H9 (cell line): Measurements from ENCODE around the gene ZNF709. TPM values are rescaled to one million over a fixed set of nuclear protein-coding genes. Genes with fewer than 3 reads are reported as not detected.

Experiments
- DNase-seq: peaks from one replicate; pipeline ENCODE4 v3.0.0-alpha.2; 2017
- H2AFZ ChIP-seq: one replicate; pipeline ENCODE4 v1.6.1; 2013; ENCODE audit warnings: mild to moderate bottlenecking, low read length, control low read depth, moderate library complexity
- H2AK5ac ChIP-seq: 2 replicates; pipeline ENCODE4 v1.6.1; 2013; ENCODE audit warnings: low read length, control low read depth, mixed read lengths; ENCODE audit not compliant: insufficient read length
- H2BK120ac ChIP-seq: one replicate; pipeline ENCODE4 v1.6.1; 2013; ENCODE audit warnings: low read depth, mild to moderate bottlenecking, low read length, control low read depth, inconsistent platforms; ENCODE audit not compliant: poor library complexity, severe bottlenecking
- H2BK12ac ChIP-seq: 2 replicates; pipeline ENCODE4 v1.6.1; 2013; ENCODE audit warnings: low read length, control low read depth, mixed read lengths, low read depth; ENCODE audit not compliant: insufficient read length
- H2BK15ac ChIP-seq: 2 replicates; pipeline ENCODE4 v1.6.1; 2013; ENCODE audit warnings: low read depth, low read length, control low read depth
- H2BK20ac ChIP-seq: one replicate; pipeline ENCODE4 v1.6.1; 2013; ENCODE audit warnings: low read depth, mild to moderate bottlenecking, low read length, control low read depth, inconsistent platforms; ENCODE audit not compliant: poor library complexity, severe bottlenecking
- H2BK5ac ChIP-seq: 2 replicates; pipeline ENCODE4 v1.6.1; 2013; ENCODE audit warnings: low read length, control low read depth, mixed read lengths; ENCODE audit not compliant: insufficient read length
- H3K14ac ChIP-seq: 2 replicates; pipeline ENCODE4 v1.6.1; 2013; ENCODE audit warnings: low read length, control low read depth; ENCODE audit not compliant: insufficient read depth
- H3K18ac ChIP-seq: 2 replicates; pipeline ENCODE4 v1.6.1; 2013; ENCODE audit warnings: low read depth, mild to moderate bottlenecking, mixed read lengths, low read length, control low read depth; ENCODE audit not compliant: insufficient read length
- H3K23ac ChIP-seq: 2 replicates; pipeline ENCODE4 v1.6.1; 2013; ENCODE audit warnings: low read length, control low read depth, mixed read lengths, low read depth; ENCODE audit not compliant: insufficient read length
- H3K23me2 ChIP-seq: 2 replicates; pipeline ENCODE4 v1.6.1; 2013; ENCODE audit warnings: low read depth, mild to moderate bottlenecking, mixed read lengths, low read length, control low read depth; ENCODE audit not compliant: insufficient read length, poor library complexity, severe bottlenecking
- H3K27ac ChIP-seq: 2 replicates; pipeline ENCODE4 v1.5.1; 2013; ENCODE audit warnings: low read length, control low read depth, mixed read lengths, low read depth; ENCODE audit not compliant: insufficient read length
- H3K27me3 ChIP-seq: 2 replicates; pipeline ENCODE4 v1.6.1; 2013; ENCODE audit warnings: low read length, control low read depth, inconsistent platforms; ENCODE audit not compliant: insufficient read depth
- H3K4ac ChIP-seq: 2 replicates; pipeline ENCODE4 v1.6.1; 2013; ENCODE audit warnings: low read depth, mild to moderate bottlenecking, control low read depth, inconsistent platforms, low read length, moderate library complexity
- H3K4me1 ChIP-seq: 2 replicates; pipeline ENCODE4 v1.6.1; 2013; ENCODE audit warnings: low read length, control low read depth, inconsistent platforms; ENCODE audit not compliant: insufficient read depth
- H3K4me2 ChIP-seq: 2 replicates; pipeline ENCODE4 v1.6.1; 2013; ENCODE audit warnings: low read length, control low read depth, mixed read lengths; ENCODE audit not compliant: insufficient read length, insufficient read depth
- H3K56ac ChIP-seq: 2 replicates; pipeline ENCODE4 v1.6.1; 2013; ENCODE audit warnings: low read depth, mild to moderate bottlenecking, mixed read lengths, low read length, control low read depth; ENCODE audit not compliant: insufficient read length
- H3K79me1 ChIP-seq: 2 replicates; pipeline ENCODE4 v1.6.1; 2013; ENCODE audit warnings: low read depth, mild to moderate bottlenecking, moderate library complexity, low read length, control low read depth, inconsistent platforms; ENCODE audit not compliant: insufficient read depth, poor library complexity, severe bottlenecking
- H3K79me2 ChIP-seq: 2 replicates; pipeline ENCODE4 v1.6.1; 2013; ENCODE audit warnings: low read length, control low read depth, inconsistent platforms; ENCODE audit not compliant: insufficient read depth
- H3K9ac ChIP-seq: 2 replicates; pipeline ENCODE4 v1.6.1; 2013; ENCODE audit warnings: low read length, control low read depth, mixed read lengths; ENCODE audit not compliant: insufficient read length; ENCODE audit errors: extremely low read depth
- H3K9me3 ChIP-seq: one replicate; pipeline ENCODE4 v1.6.1; 2013; ENCODE audit warnings: low read depth, low read length, inconsistent platforms; ENCODE audit not compliant: control insufficient read depth
- H3T11ph ChIP-seq: one replicate; pipeline ENCODE4 v1.6.1; 2013; ENCODE audit warnings: mild to moderate bottlenecking, low read length, control low read depth, inconsistent platforms
- H4K20me1 ChIP-seq: one replicate; pipeline ENCODE4 v1.6.1; 2013; ENCODE audit not compliant: control insufficient read depth, insufficient read length, insufficient read depth
- H4K5ac ChIP-seq: 2 replicates; pipeline ENCODE4 v1.6.1; 2013; ENCODE audit warnings: low read depth, mild to moderate bottlenecking, mixed read lengths, low read length, control low read depth; ENCODE audit not compliant: insufficient read length
- H4K8ac ChIP-seq: replicated peaks from 2 replicates; pipeline ENCODE4 v1.6.1; 2013; ENCODE audit warnings: low read length, control low read depth, mixed read lengths, low read depth; ENCODE audit not compliant: insufficient read length
- H4K91ac ChIP-seq: 2 replicates; pipeline ENCODE4 v1.6.1; 2013; ENCODE audit warnings: low read depth, mild to moderate bottlenecking, moderate library complexity, mixed read lengths, low read length, control low read depth; ENCODE audit not compliant: insufficient read length
- H3K27ac Mint-ChIP-seq, 3 experiments: 2 replicates in 2 of 3; 3 replicates in 1 of 3; pipeline ENCODE4 v1.8.0; 2020 to 2021; ENCODE audit warnings: mixed read lengths in 3 of 3, mild to moderate bottlenecking in 1 of 3, moderate library complexity in 1 of 3
- H3K27me3 Mint-ChIP-seq: 2 replicates; pipeline ENCODE4 v1.8.0; 2021; ENCODE audit warnings: low read depth, mild to moderate bottlenecking, moderate library complexity, mixed read lengths
- H3K36me3 Mint-ChIP-seq, 3 experiments: 2 replicates in 2 of 3; 3 replicates in 1 of 3; pipeline ENCODE4 v1.8.0; 2020 to 2021; ENCODE audit warnings: low read depth in 3 of 3, mixed read lengths in 3 of 3; ENCODE audit not compliant: insufficient read depth in 1 of 3
- H3K4me1 Mint-ChIP-seq, 2 experiments: 2 replicates each; pipeline ENCODE4 v1.8.0; 2020; ENCODE audit warnings: mixed read lengths in 2 of 2
- H3K4me3 Mint-ChIP-seq, 2 experiments: 2 replicates in 1 of 2; 3 replicates in 1 of 2; pipeline ENCODE4 v1.8.0; 2020 to 2021; ENCODE audit warnings: mild to moderate bottlenecking in 2 of 2, mixed read lengths in 2 of 2, moderate library complexity in 1 of 2
- H3K9me3 Mint-ChIP-seq, 2 experiments: 2 replicates in 1 of 2; 3 replicates in 1 of 2; pipeline ENCODE4 v1.8.0; 2020; ENCODE audit warnings: mild to moderate bottlenecking in 2 of 2, mixed read lengths in 2 of 2, moderate library complexity in 1 of 2
- CTCF ChIP-seq: fragments of 200-600 bp; sonication (generic); conservative IDR thresholded peaks from 3 replicates; pipeline ENCODE4 v1.8.0; 2021; ENCODE audit warnings: antibody characterized with exemption, mild to moderate bottlenecking
- WGBS: extraction: QIAGEN DNeasy Blood & Tissue Kit; methylation state at CpG from one replicate; pipeline ENCODE4 v1.1.7; 2013; ENCODE audit warnings: missing lambda C conversion rate, low lambda C conversion rate, mixed read lengths; ENCODE audit not compliant: insufficient read length; ENCODE audit errors: extremely low coverage; 5-methylcytosine and 5-hydroxymethylcytosine counted together
- total RNA-seq: library from RNA; stranded (reverse); gene quantifications from 2 replicates; pipeline ENCODE4 v1.2.1, GENCODE V29; 2021

The ZNF709 gene
- total RNA-seq, 1 experiment from 2014 or later = 2.1 TPM

- H3K36me3 Mint-ChIP-seq = peaks cover 18 to 25% (median 20%) of the 10 kb centered on the region in 3 experiments
- no peaks in the 10 kb centered on the region for H3K79me2 ChIP-seq
- no peak overlapping the region for H3T11ph ChIP-seq
- no peak overlapping the region for H3K4me3 Mint-ChIP-seq
- H3K4ac ChIP-seq = no peak overlapping the region
- H3K27ac Mint-ChIP-seq = no peak overlapping the region
- no peak overlapping the region for H4K8ac ChIP-seq
- no peak overlapping the region for H3K27ac ChIP-seq
- no peak overlapping the region for H2BK20ac ChIP-seq
- no peak overlapping the region for H3K9ac ChIP-seq
- H3K23ac ChIP-seq = no peak overlapping the region
- no peaks in the 10 kb centered on the region for H4K20me1 ChIP-seq
- H2BK12ac ChIP-seq = no peak overlapping the region
- H3K14ac ChIP-seq = no peak overlapping the region
- no peak overlapping the region for H2BK15ac ChIP-seq
- H2AFZ ChIP-seq = no peak overlapping the region
- no peaks in the 10 kb centered on the region for H3K4me1 ChIP-seq
- no peak overlapping the region for H3K56ac ChIP-seq
- no peak overlapping the region for H3K4me2 ChIP-seq
- no peak overlapping the region for H3K18ac ChIP-seq
- H3K4me1 Mint-ChIP-seq = no peaks in the 10 kb centered on the region
- no peak overlapping the region for H2BK5ac ChIP-seq
- WGBS = no CpG with 5 or more reads among the region's 2 CpGs
- peaks cover 23% of the 10 kb centered on the region for H3K9me3 ChIP-seq
- no peak overlapping the region for H4K91ac ChIP-seq
- H3K79me1 ChIP-seq = no peaks in the 10 kb centered on the region
- H2AK5ac ChIP-seq = no peak overlapping the region
- H3K27me3 ChIP-seq = no peaks in the 10 kb centered on the region
- H4K5ac ChIP-seq = no peak overlapping the region
- peaks cover 68 to 71% of the 10 kb centered on the region in 2 experiments for H3K9me3 Mint-ChIP-seq
- no peak overlapping the region for H2BK120ac ChIP-seq
- no peak for DNase-seq
- no peak for TF ChIP-seq CTCF
- no peaks in the 10 kb centered on the region for H3K23me2 ChIP-seq
- H3K27me3 Mint-ChIP-seq = peaks cover 3% of the 10 kb centered on the region; the same call in 1 of the 2 replicates
These were observed 35.8 kb downstream of the ZNF709 start for GRCh38 chr19:12448808-12449207.
